Measurements from ENCODE around the gene CDH24. TPM values are rescaled to one million over a fixed set of nuclear protein-coding genes. Genes with fewer than 3 reads are reported as not detected.

Gene CDH24
- total RNA-seq, 1 donor = 1.6 TPM

DNA sequence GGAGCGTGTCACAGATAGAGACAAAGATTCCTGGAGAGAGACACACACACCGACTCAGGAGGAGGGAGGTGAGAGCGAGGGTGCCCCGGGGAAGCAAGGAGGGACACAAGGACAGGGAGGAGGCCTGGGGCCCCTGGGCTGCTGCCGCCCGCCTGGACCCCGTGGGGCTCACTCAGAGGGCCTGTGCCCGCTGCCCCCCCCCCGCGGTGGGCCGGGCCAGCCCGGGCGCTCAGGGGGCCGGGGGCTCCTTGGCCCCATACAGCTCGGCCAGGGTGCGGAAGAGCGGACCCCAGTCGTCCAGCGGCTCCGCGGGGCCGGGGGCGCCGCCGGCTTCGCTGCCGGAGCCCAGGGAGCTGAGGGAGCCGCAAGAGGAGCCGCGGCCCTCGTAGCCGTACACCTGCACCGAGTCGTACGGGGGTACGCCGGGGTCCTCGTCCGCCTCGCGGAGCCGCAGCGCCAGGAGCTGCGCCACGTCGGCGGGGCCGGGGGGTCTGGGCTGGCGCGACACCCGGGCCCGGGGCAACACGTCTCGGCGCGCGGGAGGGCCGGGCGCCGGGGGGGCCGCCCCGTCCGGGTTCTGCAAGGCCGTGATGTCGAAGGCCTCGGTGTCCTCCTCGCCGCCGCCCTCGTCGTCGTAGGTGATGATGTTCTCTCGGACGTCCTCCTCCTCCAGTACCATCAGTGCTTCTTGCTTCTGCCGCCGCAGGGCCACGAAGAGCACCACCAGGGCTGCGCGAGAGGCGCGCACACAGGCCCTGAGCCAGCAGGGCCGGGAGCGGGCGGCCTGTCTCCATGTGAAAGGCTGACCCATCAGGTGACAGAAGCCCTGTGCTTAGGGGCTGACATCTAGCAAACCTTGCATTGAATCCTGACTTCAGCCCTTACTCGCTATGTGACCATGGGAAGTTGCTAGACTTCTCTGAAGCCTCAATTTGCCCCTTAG, 9.3 kb downstream of the CDH24 start:
- no peak for DNase-seq (ENCODE audit: low read depth in 2 of 3, low spot score in 2 of 3)

DNA sequence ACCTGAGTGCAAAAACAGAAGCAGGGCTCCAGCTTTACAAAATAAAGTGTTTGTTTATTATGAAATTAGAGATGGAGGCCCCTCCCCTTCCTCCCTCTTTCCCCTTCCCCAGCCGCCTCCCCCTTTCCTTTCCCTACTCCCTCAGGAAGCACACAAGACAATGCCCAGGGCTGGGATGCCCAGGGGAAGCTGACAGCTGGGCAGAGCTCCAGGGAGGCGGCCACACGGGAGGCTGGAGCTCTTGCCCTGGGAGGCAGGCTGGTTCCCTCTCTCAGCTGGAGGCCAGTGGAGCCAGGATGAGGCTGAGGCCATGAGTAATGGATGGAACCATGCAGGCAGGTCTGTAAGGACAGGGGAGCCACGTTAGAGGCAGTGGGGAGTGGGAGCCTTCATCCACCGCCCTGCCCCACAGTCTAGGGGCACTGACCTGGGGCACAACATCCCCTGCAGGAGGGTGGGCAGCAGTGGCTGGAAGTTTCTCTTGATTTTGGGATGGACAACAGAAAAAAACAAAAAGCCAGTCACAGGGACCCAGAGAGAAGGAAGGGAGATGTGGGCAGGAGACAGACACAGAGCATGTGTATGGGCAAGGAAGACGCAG, 10.2 kb downstream of the CDH24 start:
- no peak for DNase-seq (ENCODE audit: low read depth in 2 of 3, low spot score in 2 of 3)

DNA sequence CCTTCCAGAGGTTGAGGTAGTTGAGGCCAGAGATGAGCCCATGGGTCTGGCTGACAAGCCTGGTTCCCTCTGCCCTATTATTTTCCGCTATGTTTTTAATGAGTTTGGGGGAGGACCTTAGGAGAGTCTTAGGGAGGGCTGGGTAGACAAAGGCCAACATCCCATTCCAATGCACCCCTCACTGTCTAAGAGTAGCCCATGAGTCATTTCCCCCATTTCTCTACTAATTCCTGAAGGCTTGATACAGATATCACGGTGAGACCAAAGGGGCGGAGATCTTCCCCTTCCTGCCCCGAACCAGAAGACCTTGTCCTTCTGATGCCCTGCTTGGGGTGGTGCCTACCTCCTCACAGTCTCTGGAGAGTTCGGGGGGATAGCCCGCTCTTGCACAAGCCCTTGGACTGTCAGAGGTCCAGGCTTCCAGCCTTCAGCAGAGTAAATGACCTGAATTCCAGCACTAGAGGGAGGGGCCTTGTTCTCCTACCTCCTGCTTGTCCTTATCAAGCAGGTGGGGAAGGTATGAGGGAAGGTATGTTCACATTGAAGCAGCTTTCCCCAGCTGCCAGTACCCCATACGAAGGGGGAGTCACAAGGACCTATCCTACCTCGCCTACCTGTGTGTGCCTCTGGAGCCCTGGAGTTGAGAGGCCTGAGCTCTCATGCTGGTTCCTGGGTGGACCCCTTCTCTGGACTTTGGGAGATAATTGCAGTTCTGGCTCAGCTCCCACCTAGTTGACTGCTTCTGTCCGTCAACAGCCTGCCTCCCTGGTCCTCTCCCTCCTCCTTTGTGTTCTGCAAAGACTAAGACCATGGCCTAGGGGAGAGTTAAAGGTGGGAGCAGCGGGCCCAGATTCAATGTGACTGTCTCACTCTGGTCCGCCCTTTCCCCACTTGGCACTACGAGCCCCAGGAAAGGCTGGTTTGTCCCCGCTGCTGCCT, 11.6 kb downstream of the CDH24 start:
- DNase-seq (ENCODE audit: low read depth in 2 of 3, low spot score in 2 of 3) = no peak

GRCh38 chr14:23044840-23045239, 12.5 kb downstream of the CDH24 start:
- DNase-seq (ENCODE audit: low read depth in 2 of 3, low spot score in 2 of 3) = no peak

DNA sequence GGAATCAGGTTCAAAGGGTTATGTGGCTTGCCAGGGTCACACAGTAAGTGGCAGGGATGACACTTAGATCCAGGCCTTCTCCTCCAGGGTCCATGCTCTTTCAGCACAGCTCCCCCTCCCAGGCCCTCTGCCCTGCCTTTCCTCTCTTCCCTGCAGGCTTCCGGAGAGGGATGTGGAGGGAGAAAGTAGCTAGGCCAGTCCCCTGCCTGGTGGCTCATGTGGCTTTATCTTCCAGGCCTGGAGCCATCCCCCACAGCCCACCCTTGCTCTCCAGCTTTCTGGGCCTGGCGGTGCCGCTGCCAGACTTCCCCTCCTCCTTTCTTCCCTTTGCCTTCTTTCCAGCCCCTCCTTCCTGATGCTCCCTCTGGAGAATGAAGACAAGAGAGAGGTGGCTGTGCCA, 13.6 kb downstream of the CDH24 start:
- no peak for DNase-seq (ENCODE audit: low read depth in 2 of 3, low spot score in 2 of 3)

DNA sequence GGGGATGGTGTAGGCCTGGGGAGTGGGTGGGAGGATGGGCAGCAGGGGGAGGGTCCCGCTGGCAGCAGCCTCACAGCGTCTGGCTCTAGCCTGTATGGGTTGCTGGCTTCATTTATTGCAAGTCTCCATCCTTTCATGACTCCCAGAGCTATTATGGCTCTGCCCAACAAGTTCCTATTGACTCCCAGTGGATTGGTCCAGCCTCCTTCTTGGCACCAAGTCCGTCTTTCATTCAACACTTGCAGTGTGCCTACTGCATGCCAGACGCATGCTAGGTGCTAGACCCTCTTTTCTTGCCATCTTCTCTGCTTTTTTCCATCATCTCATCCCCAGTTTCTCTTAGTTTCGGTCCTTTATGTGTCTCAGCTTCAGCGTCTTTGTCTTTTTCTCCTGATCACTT, 14.2 kb downstream of the CDH24 start:
- DNase-seq (ENCODE audit: low read depth in 2 of 3, low spot score in 2 of 3) = no peak

DNA sequence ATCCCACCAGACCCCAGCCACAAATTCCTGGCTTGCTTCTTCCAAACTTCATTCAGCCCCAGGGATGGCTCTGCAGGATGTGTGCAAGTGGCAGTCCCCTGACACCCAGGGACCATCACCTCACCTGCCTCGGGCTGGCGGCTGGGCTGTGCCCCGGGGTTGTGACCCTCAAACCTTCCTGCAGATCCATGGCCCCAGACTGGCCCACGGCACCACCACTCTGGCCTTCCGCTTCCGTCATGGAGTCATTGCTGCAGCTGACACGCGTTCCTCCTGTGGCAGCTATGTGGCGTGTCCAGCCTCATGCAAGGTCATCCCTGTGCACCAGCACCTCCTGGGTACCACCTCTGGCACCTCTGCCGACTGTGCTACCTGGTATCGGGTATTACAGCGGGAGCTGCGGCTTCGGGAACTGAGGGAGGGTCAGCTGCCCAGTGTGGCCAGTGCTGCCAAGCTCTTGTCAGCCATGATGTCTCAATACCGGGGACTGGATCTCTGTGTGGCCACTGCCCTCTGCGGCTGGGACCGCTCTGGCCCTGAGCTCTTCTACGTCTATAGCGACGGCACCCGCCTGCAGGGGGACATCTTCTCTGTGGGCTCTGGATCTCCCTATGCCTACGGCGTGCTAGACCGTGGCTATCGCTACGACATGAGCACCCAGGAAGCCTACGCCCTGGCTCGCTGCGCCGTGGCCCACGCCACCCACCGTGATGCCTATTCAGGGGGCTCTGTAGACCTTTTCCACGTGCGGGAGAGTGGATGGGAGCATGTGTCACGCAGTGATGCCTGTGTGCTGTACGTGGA, 15.0 kb downstream of the CDH24 start, which contains the start of gene PSMB11:
PSMB11 (plus strand) TSS at position 51 of the 804 bp plus-strand sequence; CDS start at position 65, 14 bp downstream.
- DNase-seq (ENCODE audit: low read depth in 2 of 3, low spot score in 2 of 3) = no peak

DNA sequence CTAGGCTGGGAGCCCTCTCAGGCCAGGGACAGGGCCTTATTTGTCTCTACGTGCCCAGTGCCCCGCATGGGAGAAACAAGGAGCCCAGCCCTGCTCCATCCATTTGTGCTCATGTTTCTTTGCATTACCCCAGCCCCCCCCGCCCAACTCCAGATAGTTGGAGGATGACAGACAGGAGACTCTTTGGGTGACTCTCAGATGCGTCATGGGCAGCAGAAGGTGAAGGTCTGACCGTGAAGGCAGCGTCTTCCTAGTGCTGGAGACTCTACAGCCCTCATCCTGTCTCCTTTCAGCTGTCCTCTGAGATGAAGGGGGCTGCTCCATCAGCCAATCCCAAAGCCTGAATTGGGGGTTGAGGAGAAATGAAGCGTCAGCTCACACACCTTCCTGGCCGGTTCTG, 15.6 kb downstream of the CDH24 start:
- DNase-seq (ENCODE audit: low read depth in 2 of 3, low spot score in 2 of 3) = no peak

- no peak for DNase-seq (ENCODE audit: low read depth in 2 of 3, low spot score in 2 of 3)
These were observed 17.2 kb downstream of the CDH24 start for GRCh38 chr14:23040100-23040499.

GRCh38 chr14:23035303-23036144, 21.8 kb downstream of the CDH24 start:
- DNase-seq (ENCODE audit: low read depth in 2 of 3, low spot score in 2 of 3) = no peak

GRCh38 chr14:23034498-23035302, 22.6 kb downstream of the CDH24 start, which contains the start of gene PSMB5:
PSMB5 (minus strand) TSS chr14:23034900; CDS start chr14:23034881, 19 bp downstream.
- DNase-seq (ENCODE audit: low read depth in 2 of 3, low spot score in 2 of 3) = peak; percentile 78 to 98 (median 94)

DNA sequence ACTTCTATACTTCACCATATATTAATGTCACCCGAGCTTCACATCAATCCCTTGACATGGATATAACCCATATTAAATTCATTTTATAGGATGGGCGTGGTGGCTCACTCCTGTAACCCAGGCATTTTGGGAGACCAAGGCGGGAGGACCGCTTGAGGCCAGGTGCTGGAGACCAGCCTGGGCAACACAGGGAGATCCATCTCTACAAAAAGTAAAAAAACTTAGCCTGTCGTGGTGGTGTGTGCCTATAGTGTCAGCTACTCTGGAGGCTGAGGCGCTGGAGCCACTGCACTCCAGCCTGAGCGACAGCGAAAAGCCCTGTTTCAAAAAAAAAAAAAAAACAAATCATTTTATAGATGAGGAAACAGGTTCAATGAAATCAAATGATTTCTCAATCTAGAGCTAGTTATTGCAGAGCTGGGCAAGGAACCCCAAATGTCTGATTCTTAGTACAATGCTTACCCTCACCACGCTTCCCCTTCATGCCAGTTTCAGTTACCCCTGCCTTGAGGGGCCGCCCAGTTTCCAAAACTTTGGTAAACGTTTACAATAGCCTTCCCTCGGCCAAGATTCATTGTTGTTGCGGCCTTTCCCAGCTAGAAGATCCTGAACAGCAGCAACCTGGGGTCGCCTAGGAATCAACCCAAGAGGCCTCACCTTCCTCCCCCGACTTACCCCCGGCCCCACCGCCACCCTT, 23.4 kb downstream of the CDH24 start:
- DNase-seq (ENCODE audit: low read depth in 2 of 3, low spot score in 2 of 3) = no peak

GRCh38 chr14:23033251-23033727, 24.0 kb downstream of the CDH24 start:
- no peak for DNase-seq (ENCODE audit: low read depth in 2 of 3, low spot score in 2 of 3)

- DNase-seq (ENCODE audit: low read depth in 2 of 3, low spot score in 2 of 3) = no peak
These were observed 26.4 kb downstream of the CDH24 start for GRCh38 chr14:23030936-23031335.

DNA sequence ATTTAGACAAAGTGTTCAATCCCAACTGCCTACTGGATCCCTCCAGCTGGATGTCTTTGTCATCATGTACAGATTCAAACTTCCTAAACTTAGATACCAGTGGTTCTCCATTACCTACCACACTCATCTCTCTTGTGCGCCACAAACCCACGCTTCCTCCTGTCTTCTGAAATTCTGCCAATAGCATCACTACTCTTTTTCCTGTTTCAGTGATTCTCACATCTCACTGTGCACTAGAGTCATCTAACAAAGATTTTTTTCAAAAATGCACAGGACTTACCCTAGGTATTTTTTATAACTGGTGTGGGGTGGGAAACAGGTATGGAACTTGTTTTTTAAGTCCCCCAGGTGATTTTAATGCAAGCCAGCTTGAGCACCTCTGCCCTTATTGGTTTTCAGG, 28.5 kb downstream of the CDH24 start:
- no peak for DNase-seq (ENCODE audit: low read depth in 2 of 3, low spot score in 2 of 3)

DNA sequence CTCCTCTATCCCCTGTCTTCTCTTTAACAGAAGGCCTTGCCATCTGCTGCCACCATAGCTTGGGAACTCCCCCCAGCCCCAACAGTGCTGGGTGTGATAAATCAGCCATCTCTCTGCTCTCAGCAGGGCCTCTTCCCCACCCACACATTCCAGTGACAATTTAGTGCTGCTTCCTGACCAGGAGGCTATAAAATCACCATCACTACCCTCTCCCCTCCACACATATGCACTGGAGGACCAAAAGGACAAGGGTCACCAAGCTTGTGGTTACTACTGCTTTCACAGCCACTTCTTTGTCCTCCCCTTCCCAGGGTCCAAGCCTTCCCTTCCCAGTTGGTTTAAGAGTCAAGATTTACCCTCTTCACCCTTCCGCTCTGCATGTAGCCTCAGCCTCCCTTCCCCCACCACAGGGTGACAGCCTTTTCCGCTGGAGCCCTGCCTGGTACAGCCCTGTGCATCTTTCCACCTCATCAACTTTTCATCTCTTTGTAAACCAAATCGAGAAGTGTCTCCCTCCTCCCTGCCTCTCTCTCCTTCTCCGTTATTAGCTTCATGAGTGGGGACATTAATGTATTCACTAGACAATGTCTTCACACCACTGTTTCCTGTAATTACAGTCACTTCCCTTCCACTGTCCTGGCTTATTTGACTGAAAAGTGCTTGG, 32.0 kb downstream of the CDH24 start:
- no peak for DNase-seq (ENCODE audit: low read depth in 2 of 3, low spot score in 2 of 3)

DNA sequence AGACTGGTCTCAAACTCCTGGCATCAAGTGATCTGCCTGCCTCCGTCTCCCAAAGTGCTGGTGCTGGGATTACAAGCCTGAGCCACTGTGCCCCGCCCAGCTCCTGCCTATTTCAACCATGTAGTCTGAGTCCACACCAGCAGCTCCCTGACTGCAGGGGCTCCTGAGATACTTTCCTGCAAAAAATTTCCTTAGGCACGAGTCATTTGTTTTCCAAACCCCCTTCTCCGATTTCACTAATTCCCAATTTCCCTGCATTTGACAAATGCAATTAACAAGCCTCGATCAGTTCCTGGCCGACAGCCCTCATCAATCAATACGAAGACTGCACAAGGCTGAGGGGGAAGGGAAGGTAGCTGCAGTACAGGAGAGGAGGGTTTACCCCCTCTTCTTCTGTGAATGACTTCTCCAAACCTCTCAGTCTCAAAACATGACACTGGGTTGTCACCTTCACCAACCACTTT, 32.7 kb downstream of the CDH24 start:
- no peak for DNase-seq (ENCODE audit: low read depth in 2 of 3, low spot score in 2 of 3)

All from hematopoietic multipotent progenitor cell (in vitro differentiated cells).